T-helper 2 cell treated with Interferon-gamma antibody and Interleukin-4, amounts not matched to agents 5 μg/mL and 100 μg/mL, for 36 hours (primary cell): ENCODE measurements around the gene OXCT1.

Experiments used
- DNase-seq: peaks from one replicate; pipeline ENCODE4 v3.0.0; 2021; ENCODE audit warnings: low spot score
- H3K27ac Mint-ChIP-seq: one replicate; pipeline ENCODE4 v1.8.0; 2021; ENCODE audit warnings: mild to moderate bottlenecking, mixed read lengths
- H3K27me3 Mint-ChIP-seq: one replicate; pipeline ENCODE4 v1.8.0; 2021; ENCODE audit warnings: low read depth, mixed read lengths
- H3K36me3 Mint-ChIP-seq: one replicate; pipeline ENCODE4 v1.8.0; 2021; ENCODE audit warnings: low read depth, mixed read lengths
- H3K4me1 Mint-ChIP-seq: one replicate; pipeline ENCODE4 v1.8.0; 2021; ENCODE audit warnings: low read depth, mixed read lengths
- H3K4me3 Mint-ChIP-seq: one replicate; pipeline ENCODE4 v1.8.0; 2022; ENCODE audit warnings: mild to moderate bottlenecking, moderate library complexity, mixed read lengths
- H3K9me3 Mint-ChIP-seq: one replicate; pipeline ENCODE4 v1.8.0; 2021; ENCODE audit warnings: mixed read lengths

OXCT1 gene

GRCh38 chr5:41869724-41870626 lies at the start of gene OXCT1:
Gene OXCT1 (minus strand): TSS chr5:41870425. CDS start chr5:41870358, 67 bp downstream.
- Mint-ChIP-seq H3K9me3 (no peaks in the 10 kb centered on the region), H3K36me3 (peaks cover 12% of the 10 kb centered on the region), H3K4me1 (peaks cover 52% of the 10 kb centered on the region), H3K27ac (peak within 1 kb of the TSS; percentile 87), H3K27me3 (no peaks in the 10 kb centered on the region), H3K4me3 (peak within 1 kb of the TSS; percentile 92)
- DNase-seq = peak; percentile 93

GRCh38 chr5:41918105-41918504 lies 47.9 kb upstream of the OXCT1 start:
- DNase-seq = no peak
- H3K4me3 Mint-ChIP-seq = no peak overlapping the region
- peaks cover 63% of the 10 kb centered on the region for H3K36me3 Mint-ChIP-seq
- no peak overlapping the region for H3K27ac Mint-ChIP-seq
- H3K9me3 Mint-ChIP-seq = peaks cover 6% of the 10 kb centered on the region
- peaks cover 22% of the 10 kb centered on the region for H3K4me1 Mint-ChIP-seq
- no peaks in the 10 kb centered on the region for H3K27me3 Mint-ChIP-seq

GRCh38 chr5:41908374-41909079 lies 38.3 kb upstream of the OXCT1 start:
- H3K27me3 Mint-ChIP-seq = peaks cover 3% of the 10 kb centered on the region
- DNase-seq = no peak
- H3K4me1 Mint-ChIP-seq = peaks cover 43% of the 10 kb centered on the region
- peak overlapping the region; percentile 8 for H3K27ac Mint-ChIP-seq
- peaks cover 54% of the 10 kb centered on the region for H3K36me3 Mint-ChIP-seq
- no peaks in the 10 kb centered on the region for H3K9me3 Mint-ChIP-seq
- H3K4me3 Mint-ChIP-seq = no peak overlapping the region

- Mint-ChIP-seq H3K4me1 (peaks cover 46% of the 10 kb centered on the region), H3K27ac (peak overlapping the region; percentile 10), H3K4me3 (peak overlapping the region; percentile 16), H3K36me3 (peaks cover 35% of the 10 kb centered on the region), H3K9me3 (no peaks in the 10 kb centered on the region), H3K27me3 (peaks cover 3% of the 10 kb centered on the region)
- DNase-seq = no peak
Observed at GRCh38 chr5:41906151-41906550, 35.9 kb upstream of the OXCT1 start.

- peaks cover 42% of the 10 kb centered on the region for H3K4me1 Mint-ChIP-seq
- H3K4me3 Mint-ChIP-seq = peak within 1 kb of the TSS; percentile 96
- peak within 1 kb of the TSS; percentile 97 for H3K27ac Mint-ChIP-seq
- peaks cover 23% of the 10 kb centered on the region for H3K36me3 Mint-ChIP-seq
- no peaks in the 10 kb centered on the region for H3K9me3 Mint-ChIP-seq
- peaks cover 5% of the 10 kb centered on the region for H3K27me3 Mint-ChIP-seq
- DNase-seq = peak; percentile 98
Observed at GRCh38 chr5:41903892-41904799, 33.9 kb upstream of the OXCT1 start, which contains the start of gene RIMOC1. Gene RIMOC1 (plus strand): TSS chr5:41904344. CDS start chr5:41904368, 24 bp downstream.

- Mint-ChIP-seq H3K4me3 (peak overlapping the region; percentile 96), H3K27me3 (peaks cover 5% of the 10 kb centered on the region), H3K9me3 (no peaks in the 10 kb centered on the region), H3K4me1 (peaks cover 36% of the 10 kb centered on the region), H3K27ac (peak overlapping the region; percentile 97), H3K36me3 (peaks cover 22% of the 10 kb centered on the region)
- no peak for DNase-seq
Observed at GRCh38 chr5:41903382-41903891, 33.2 kb upstream of the OXCT1 start.

GRCh38 chr5:41896230-41896629 lies 26.0 kb upstream of the OXCT1 start:
- peaks cover 24% of the 10 kb centered on the region for H3K27me3 Mint-ChIP-seq

GRCh38 chr5:41893074-41893851 lies 23.0 kb upstream of the OXCT1 start:
- Mint-ChIP-seq H3K27ac (peak overlapping the region; percentile 47), H3K9me3 (no peaks in the 10 kb centered on the region), H3K36me3 (peaks cover 3% of the 10 kb centered on the region), H3K27me3 (peaks cover 22% of the 10 kb centered on the region), H3K4me3 (peak overlapping the region; percentile 62), H3K4me1 (peaks cover 28% of the 10 kb centered on the region)
- DNase-seq = no peak

More at GRCh38 chr5:41896230-41896629, 26.0 kb upstream of the OXCT1 start:
- H3K9me3 Mint-ChIP-seq = no peaks in the 10 kb centered on the region
- H3K4me3 Mint-ChIP-seq = no peak overlapping the region
- no peak for DNase-seq
- H3K4me1 Mint-ChIP-seq = peaks cover 22% of the 10 kb centered on the region
- peaks cover 3% of the 10 kb centered on the region for H3K36me3 Mint-ChIP-seq
- no peak overlapping the region for H3K27ac Mint-ChIP-seq

- H3K27me3 Mint-ChIP-seq = peaks cover 18% of the 10 kb centered on the region
- no peaks in the 10 kb centered on the region for H3K9me3 Mint-ChIP-seq
- peak overlapping the region; percentile 9 for H3K27ac Mint-ChIP-seq
- DNase-seq = no peak
- peaks cover 3% of the 10 kb centered on the region for H3K36me3 Mint-ChIP-seq
- H3K4me3 Mint-ChIP-seq = peak overlapping the region; percentile 20
- peaks cover 28% of the 10 kb centered on the region for H3K4me1 Mint-ChIP-seq
Observed at GRCh38 chr5:41892031-41892430, 21.8 kb upstream of the OXCT1 start.

- H3K27ac Mint-ChIP-seq = peak overlapping the region; percentile 37
- H3K4me3 Mint-ChIP-seq = peak overlapping the region; percentile 7
- H3K4me1 Mint-ChIP-seq = peaks cover 28% of the 10 kb centered on the region
- no peaks in the 10 kb centered on the region for H3K9me3 Mint-ChIP-seq
- peaks cover 9% of the 10 kb centered on the region for H3K27me3 Mint-ChIP-seq
- H3K36me3 Mint-ChIP-seq = peaks cover 3% of the 10 kb centered on the region
- DNase-seq = no peak
Observed at GRCh38 chr5:41891066-41891707, 21.0 kb upstream of the OXCT1 start.

- Mint-ChIP-seq H3K27me3 (no peaks in the 10 kb centered on the region), H3K27ac (peak overlapping the region; percentile 61), H3K9me3 (no peaks in the 10 kb centered on the region), H3K4me3 (no peak overlapping the region), H3K4me1 (peaks cover 13% of the 10 kb centered on the region), H3K36me3 (no peaks in the 10 kb centered on the region)
- DNase-seq = no peak
Observed at GRCh38 chr5:41885286-41885685, 15.1 kb upstream of the OXCT1 start.

- Mint-ChIP-seq H3K9me3 (no peaks in the 10 kb centered on the region), H3K27ac (no peak overlapping the region), H3K36me3 (no peaks in the 10 kb centered on the region)
Observed at GRCh38 chr5:41883936-41884335, 13.7 kb upstream of the OXCT1 start.

More at GRCh38 chr5:41883936-41884335, 13.7 kb upstream of the OXCT1 start:
- peaks cover 14% of the 10 kb centered on the region for H3K4me1 Mint-ChIP-seq
- no peak overlapping the region for H3K4me3 Mint-ChIP-seq
- no peaks in the 10 kb centered on the region for H3K27me3 Mint-ChIP-seq
- DNase-seq = no peak
